Measurements from ENCODE around the gene ROR2. TPM values are rescaled to one million over a fixed set of nuclear protein-coding genes. Genes with fewer than 3 reads are reported as not detected.
A peak's percentile ranks its signal among the peaks of the same experiment; 100 is the strongest.

Gene ROR2
- total RNA-seq, 1 donor from 2014 or later: 14.9 TPM

GRCh38 chr9:91773156-91773555 is 176.9 kb downstream of the ROR2 start:
- H3K36me3 Mint-ChIP-seq (ENCODE audit: low read depth): no peaks in the 10 kb centered on the region
- TF ChIP-seq, protein P1, sequence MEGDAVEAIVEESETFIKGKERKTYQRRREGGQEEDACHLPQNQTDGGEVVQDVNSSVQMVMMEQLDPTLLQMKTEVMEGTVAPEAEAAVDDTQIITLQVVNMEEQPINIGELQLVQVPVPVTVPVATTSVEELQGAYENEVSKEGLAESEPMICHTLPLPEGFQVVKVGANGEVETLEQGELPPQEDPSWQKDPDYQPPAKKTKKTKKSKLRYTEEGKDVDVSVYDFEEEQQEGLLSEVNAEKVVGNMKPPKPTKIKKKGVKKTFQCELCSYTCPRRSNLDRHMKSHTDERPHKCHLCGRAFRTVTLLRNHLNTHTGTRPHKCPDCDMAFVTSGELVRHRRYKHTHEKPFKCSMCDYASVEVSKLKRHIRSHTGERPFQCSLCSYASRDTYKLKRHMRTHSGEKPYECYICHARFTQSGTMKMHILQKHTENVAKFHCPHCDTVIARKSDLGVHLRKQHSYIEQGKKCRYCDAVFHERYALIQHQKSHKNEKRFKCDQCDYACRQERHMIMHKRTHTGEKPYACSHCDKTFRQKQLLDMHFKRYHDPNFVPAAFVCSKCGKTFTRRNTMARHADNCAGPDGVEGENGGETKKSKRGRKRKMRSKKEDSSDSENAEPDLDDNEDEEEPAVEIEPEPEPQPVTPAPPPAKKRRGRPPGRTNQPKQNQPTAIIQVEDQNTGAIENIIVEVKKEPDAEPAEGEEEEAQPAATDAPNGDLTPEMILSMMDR (conservative IDR thresholded peaks at IDR 0.05): no peak
- H3K27ac Mint-ChIP-seq (ENCODE audit: unreplicated experiment): no peak overlapping the region
- DNase-seq (ENCODE audit: low read depth, low spot score): no peak
- no peaks in the 10 kb centered on the region for H3K9me3 Mint-ChIP-seq
- peaks cover 2% of the 10 kb centered on the region for H3K27me3 Mint-ChIP-seq (ENCODE audit: low read depth)
- H3K4me3 Mint-ChIP-seq: no peak overlapping the region
- H3K4me1 Mint-ChIP-seq: peaks cover 16% of the 10 kb centered on the region

- no peak overlapping the region for H3K27ac Mint-ChIP-seq (ENCODE audit: unreplicated experiment)
- peaks cover under 1% of the 10 kb centered on the region for H3K36me3 Mint-ChIP-seq (ENCODE audit: low read depth)
- peaks cover under 1% of the 10 kb centered on the region for H3K9me3 Mint-ChIP-seq
- peaks cover 2% of the 10 kb centered on the region for H3K27me3 Mint-ChIP-seq (ENCODE audit: low read depth)
- peaks cover 16% of the 10 kb centered on the region for H3K4me1 Mint-ChIP-seq
- TF ChIP-seq, protein P1 (conservative IDR thresholded peaks at IDR 0.05): no peak
- DNase-seq (ENCODE audit: low read depth, low spot score): no peak
- H3K4me3 Mint-ChIP-seq: no peak overlapping the region
Measured at GRCh38 chr9:91771864-91772263, 178.2 kb downstream of the ROR2 start.

GRCh38 chr9:91771027-91771426 is 179.0 kb downstream of the ROR2 start:
- peaks cover 16% of the 10 kb centered on the region for H3K4me1 Mint-ChIP-seq
- H3K27ac Mint-ChIP-seq (ENCODE audit: unreplicated experiment): peak overlapping the region; percentile 10
- TF ChIP-seq, protein P1 (conservative IDR thresholded peaks at IDR 0.05): peak; percentile 40
- H3K27me3 Mint-ChIP-seq (ENCODE audit: low read depth): peaks cover 2% of the 10 kb centered on the region
- no peak for DNase-seq (ENCODE audit: low read depth, low spot score)
- H3K4me3 Mint-ChIP-seq: no peak overlapping the region
- peaks cover 8% of the 10 kb centered on the region for H3K9me3 Mint-ChIP-seq
- H3K36me3 Mint-ChIP-seq (ENCODE audit: low read depth): peaks cover 5% of the 10 kb centered on the region

DNA sequence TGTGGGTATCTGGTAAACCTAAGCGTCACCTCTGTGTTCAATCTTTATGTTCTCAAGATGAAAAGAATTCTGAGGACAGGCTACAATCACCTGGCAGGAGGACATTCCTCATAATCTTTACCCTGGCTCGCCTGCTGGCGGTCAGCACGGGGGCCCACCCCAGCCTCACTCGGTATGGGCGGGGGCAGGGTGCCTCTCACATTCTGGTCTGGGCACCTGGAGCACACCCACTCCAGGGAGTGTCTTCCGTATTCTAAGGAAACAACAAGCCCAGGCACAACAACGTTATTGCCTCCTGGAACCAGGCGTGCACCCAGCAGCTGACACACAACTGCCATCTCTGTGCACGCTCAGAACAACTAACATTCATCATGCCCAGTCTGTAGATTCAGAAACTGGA is 179.8 kb downstream of the ROR2 start:
- Mint-ChIP-seq H3K4me3 (no peak overlapping the region), H3K9me3 (peaks cover 11% of the 10 kb centered on the region), H3K27me3 (ENCODE audit: low read depth) (peaks cover 2% of the 10 kb centered on the region), H3K36me3 (ENCODE audit: low read depth) (peaks cover 7% of the 10 kb centered on the region), H3K27ac (ENCODE audit: unreplicated experiment) (no peak overlapping the region), H3K4me1 (peaks cover 11% of the 10 kb centered on the region)
- no peak for DNase-seq (ENCODE audit: low read depth, low spot score)
- TF ChIP-seq, protein P1 (conservative IDR thresholded peaks at IDR 0.05): no peak

DNA sequence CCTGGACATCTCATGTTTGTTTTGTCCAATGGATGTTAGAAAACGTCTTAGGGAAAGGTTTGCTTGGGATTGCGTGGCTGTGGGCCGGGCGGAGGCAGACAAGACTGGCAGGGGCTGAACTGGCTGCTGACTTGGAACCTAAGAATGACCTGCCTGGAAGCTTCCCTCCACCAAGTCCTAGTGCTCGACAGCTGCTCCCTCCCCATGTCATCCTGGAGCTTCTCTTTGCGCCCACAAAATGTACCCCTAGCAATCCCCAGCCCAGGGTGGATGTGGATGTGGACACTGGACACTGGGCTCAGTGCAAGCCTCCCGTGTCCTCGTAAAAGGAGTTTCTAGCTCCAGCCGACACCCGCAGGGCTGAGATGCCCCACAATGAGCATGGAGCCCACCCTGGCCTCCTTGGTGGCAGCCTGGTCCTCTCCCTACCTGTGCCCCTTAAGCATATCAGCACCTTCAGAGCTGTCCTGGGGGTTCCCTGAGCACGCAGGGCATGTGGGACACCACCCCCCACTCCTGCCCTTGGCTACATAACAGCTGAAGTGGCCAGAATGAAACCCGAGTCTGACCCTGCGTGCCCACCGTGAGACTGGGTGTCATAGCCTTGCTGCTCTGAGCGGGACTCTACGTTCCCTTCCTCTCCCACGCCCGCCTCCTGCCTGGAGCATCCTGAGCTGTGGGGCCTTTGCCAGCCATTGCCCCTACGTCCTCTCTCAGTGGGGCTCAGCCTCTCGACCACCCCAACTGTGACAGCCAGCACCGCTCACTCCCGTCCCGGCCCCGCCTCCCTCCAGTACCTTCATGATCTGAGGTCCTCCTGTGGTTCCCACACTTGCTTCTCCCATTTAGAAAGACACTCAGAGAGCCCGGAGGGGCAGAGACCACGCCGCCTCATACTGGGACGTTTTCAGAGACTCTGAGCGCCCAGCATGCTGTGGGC is 180.8 kb downstream of the ROR2 start:
- no peak overlapping the region for H3K27ac Mint-ChIP-seq (ENCODE audit: unreplicated experiment)
- H3K4me1 Mint-ChIP-seq: peaks cover 10% of the 10 kb centered on the region
- H3K36me3 Mint-ChIP-seq (ENCODE audit: low read depth): peaks cover 10% of the 10 kb centered on the region
- peaks cover 18% of the 10 kb centered on the region for H3K9me3 Mint-ChIP-seq
- no peak for DNase-seq (ENCODE audit: low read depth, low spot score)
- peaks cover 2% of the 10 kb centered on the region for H3K27me3 Mint-ChIP-seq (ENCODE audit: low read depth)
- H3K4me3 Mint-ChIP-seq: no peak overlapping the region
- TF ChIP-seq, protein P1 (conservative IDR thresholded peaks at IDR 0.05): no peak

Measured in neural crest cell (in vitro differentiated cells).